ENCODE measurements around the gene CHSY1.

DNA sequence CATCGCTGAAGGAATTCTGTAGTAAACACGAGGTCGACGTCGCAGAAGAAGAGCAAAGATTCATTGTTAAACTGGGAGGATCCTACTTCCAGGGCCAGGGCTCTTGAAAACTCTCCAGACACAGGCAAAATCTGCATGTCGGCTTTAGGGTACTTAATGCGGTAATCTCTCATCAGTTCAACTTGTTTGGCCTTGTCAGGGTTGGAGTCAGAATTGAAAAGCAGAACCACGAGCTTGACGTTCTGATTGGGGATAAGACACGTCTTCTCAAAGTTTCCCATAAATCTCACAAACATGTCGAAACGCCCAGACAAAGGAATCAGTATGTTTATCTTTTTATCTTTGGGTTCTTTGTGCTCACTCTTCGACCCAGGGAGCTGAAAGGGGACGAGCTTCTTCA is 74.0 kb downstream of the CHSY1 start:
- TF ChIP-seq, protein P1, sequence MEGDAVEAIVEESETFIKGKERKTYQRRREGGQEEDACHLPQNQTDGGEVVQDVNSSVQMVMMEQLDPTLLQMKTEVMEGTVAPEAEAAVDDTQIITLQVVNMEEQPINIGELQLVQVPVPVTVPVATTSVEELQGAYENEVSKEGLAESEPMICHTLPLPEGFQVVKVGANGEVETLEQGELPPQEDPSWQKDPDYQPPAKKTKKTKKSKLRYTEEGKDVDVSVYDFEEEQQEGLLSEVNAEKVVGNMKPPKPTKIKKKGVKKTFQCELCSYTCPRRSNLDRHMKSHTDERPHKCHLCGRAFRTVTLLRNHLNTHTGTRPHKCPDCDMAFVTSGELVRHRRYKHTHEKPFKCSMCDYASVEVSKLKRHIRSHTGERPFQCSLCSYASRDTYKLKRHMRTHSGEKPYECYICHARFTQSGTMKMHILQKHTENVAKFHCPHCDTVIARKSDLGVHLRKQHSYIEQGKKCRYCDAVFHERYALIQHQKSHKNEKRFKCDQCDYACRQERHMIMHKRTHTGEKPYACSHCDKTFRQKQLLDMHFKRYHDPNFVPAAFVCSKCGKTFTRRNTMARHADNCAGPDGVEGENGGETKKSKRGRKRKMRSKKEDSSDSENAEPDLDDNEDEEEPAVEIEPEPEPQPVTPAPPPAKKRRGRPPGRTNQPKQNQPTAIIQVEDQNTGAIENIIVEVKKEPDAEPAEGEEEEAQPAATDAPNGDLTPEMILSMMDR (IDR thresholded peaks at IDR 0.05): no peak
- TF ChIP-seq POLR2A (IDR thresholded peaks at IDR 0.05): no peak

Measured in uterus (tissue), 2 donors.